Astrocyte (in vitro differentiated cells and primary cell): ENCODE data around the gene PAPPA2. TPM values are rescaled to one million over a fixed set of nuclear protein-coding genes. Genes with fewer than 3 reads are reported as not detected.

Source experiments
- DNase-seq: peaks from one replicate; pipeline ENCODE4 v3.0.0-alpha.2; 2010; ENCODE audit warnings: low read depth
- FAIRE-seq: peaks from 2 replicates; lab custom pipeline; 2011; peaks lifted over from hg19 to GRCh38; lab: Jason Lieb, UNC
- H2AFZ ChIP-seq: 2 replicates; pipeline ENCODE4 v1.6.0; 2012; ENCODE audit warnings: low read depth, low read length, inconsistent platforms
- H3K27ac ChIP-seq: 2 replicates; pipeline ENCODE4 v1.5.1; 2011; ENCODE audit warnings: low read depth, low read length, inconsistent platforms
- H3K27me3 ChIP-seq: 2 replicates; pipeline ENCODE4 v1.6.0; 2011; ENCODE audit warnings: low read length, inconsistent platforms; ENCODE audit not compliant: insufficient read depth
- H3K36me3 ChIP-seq: 2 replicates; pipeline ENCODE4 v1.5.1; 2011; ENCODE audit warnings: low read length, inconsistent platforms; ENCODE audit not compliant: insufficient read depth
- H3K4me1 ChIP-seq: 2 replicates; pipeline ENCODE4 v1.5.1; 2011; ENCODE audit warnings: low read length, inconsistent platforms; ENCODE audit not compliant: insufficient read depth
- H3K4me2 ChIP-seq: 2 replicates; pipeline ENCODE4 v1.6.0; 2012; ENCODE audit warnings: low read length, inconsistent platforms
- H3K4me3 ChIP-seq: 2 replicates; pipeline ENCODE4 v1.5.1; 2011; ENCODE audit warnings: low read depth, mild to moderate bottlenecking, low read length, inconsistent platforms; ENCODE audit not compliant: insufficient read depth
- H3K79me2 ChIP-seq: 2 replicates; pipeline ENCODE4 v1.6.0; 2012; ENCODE audit warnings: mild to moderate bottlenecking, low read length, inconsistent platforms; ENCODE audit not compliant: insufficient read depth
- H3K9ac ChIP-seq: 2 replicates; pipeline ENCODE4 v1.6.0; 2012; ENCODE audit warnings: mild to moderate bottlenecking, low read length, inconsistent platforms
- H3K9me3 ChIP-seq: 2 replicates; pipeline ENCODE4 v1.5.1; 2012; ENCODE audit warnings: low read depth, mild to moderate bottlenecking, low read length, inconsistent platforms; ENCODE audit not compliant: insufficient read depth
- H4K20me1 ChIP-seq: 2 replicates; pipeline ENCODE4 v1.6.0; 2012; ENCODE audit warnings: low read length, inconsistent platforms; ENCODE audit not compliant: insufficient read depth
- H3K27ac Mint-ChIP-seq: one replicate; pipeline ENCODE4 v1.8.0; 2021; ENCODE audit warnings: mild to moderate bottlenecking, mixed read lengths; ENCODE audit not compliant: unreplicated experiment
- H3K27me3 Mint-ChIP-seq: one replicate; pipeline ENCODE4 v1.8.0; 2021; ENCODE audit warnings: low read depth, mixed read lengths; ENCODE audit not compliant: unreplicated experiment
- H3K36me3 Mint-ChIP-seq: one replicate; pipeline ENCODE4 v1.8.0; 2021; ENCODE audit warnings: low read depth, mixed read lengths; ENCODE audit not compliant: unreplicated experiment
- H3K4me1 Mint-ChIP-seq: one replicate; pipeline ENCODE4 v1.8.0; 2021; ENCODE audit warnings: low read depth, mixed read lengths; ENCODE audit not compliant: unreplicated experiment
- H3K4me3 Mint-ChIP-seq: one replicate; pipeline ENCODE4 v1.8.0; 2021; ENCODE audit warnings: mild to moderate bottlenecking, moderate library complexity, mixed read lengths; ENCODE audit not compliant: unreplicated experiment
- H3K9me3 Mint-ChIP-seq: one replicate; pipeline ENCODE4 v1.8.0; 2021; ENCODE audit warnings: mild to moderate bottlenecking, mixed read lengths; ENCODE audit not compliant: unreplicated experiment
- EZH2 ChIP-seq: IDR thresholded peaks from 2 replicates; pipeline ENCODE4 v1.6.1; 2012; ENCODE audit warnings: mild to moderate bottlenecking, low read length, inconsistent platforms; ENCODE audit not compliant: insufficient read depth
- total RNA-seq: library from RNA; stranded (reverse); gene quantifications from 2 replicates; pipeline ENCODE4 v1.2.1, GENCODE V29; 2021
- TF ChIP-seq, protein P1 (sequence below): IDR thresholded peaks from 2 replicates; pipeline ENCODE4 v1.5.1; 2011; ENCODE audit warnings: low read depth, mild to moderate bottlenecking, inconsistent platforms, low read length, moderate library complexity; ENCODE audit not compliant: insufficient read depth

The PAPPA2 gene
- total RNA-seq, 1 donor from 2014 or later = 19.0 TPM

DNA sequence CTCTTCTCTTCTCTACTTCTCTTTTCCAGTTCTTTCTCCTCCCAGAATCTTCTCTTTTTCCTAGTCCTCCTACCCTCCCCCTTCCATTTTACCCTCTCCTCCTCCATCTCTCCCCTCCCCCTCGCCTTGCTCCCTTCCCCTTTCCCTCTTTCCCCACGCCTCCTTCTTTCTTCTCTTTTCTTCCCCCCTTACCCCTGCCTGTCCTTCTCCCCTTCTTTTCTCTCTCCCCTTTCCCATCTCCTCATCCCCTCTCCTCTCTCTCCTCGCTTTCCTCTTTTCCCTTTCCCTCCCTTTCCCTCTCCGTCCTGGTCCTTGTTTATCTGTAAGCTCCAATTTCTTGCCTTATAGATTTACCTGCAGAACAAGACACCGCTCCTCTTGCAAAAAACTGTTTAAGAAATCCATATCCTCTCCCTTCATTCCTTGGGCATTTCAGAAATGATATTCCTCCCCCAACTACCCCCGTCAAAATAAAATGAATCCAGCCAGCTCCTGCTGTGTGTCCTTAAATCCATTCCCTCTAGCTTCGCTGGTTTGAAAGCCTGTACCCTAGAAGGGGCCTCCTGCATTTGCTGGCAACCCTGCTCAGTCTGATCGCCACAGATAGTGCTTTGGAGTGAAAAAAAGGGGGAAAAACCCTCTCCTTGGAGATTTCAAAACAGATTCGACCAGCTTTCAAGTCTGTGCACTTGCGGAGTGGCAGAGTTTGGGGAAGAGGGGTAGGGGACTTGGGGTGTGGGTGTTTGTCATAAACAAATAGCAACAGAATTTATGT lies 89.4 kb downstream of the PAPPA2 start:
- peaks cover 5% of the 10 kb centered on the region for H3K36me3 Mint-ChIP-seq
- peaks cover 62% of the 10 kb centered on the region for H3K27me3 Mint-ChIP-seq
- H3K4me2 ChIP-seq = no peak overlapping the region

DNA sequence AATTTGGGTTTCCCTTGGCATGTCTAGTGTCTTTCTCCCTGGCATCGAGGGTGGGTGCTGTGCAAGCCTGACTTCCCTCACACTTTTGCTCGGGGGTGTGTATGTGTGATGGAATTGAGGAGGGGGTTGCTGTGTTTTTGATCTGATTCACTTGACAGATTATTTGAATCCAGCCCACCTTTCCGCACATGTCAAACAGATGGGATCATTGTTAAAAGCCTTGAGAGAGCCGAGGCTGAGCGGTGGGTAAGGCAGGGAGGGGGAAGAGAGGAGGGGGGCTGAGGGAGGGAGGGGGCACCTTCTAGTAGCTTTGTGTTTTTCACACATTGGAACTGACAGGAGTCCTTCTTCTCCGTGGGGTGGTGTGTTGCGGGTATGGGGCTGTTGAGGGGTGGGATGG lies 90.0 kb downstream of the PAPPA2 start:
- TF ChIP-seq EZH2 = no peak
- TF ChIP-seq, protein P1, sequence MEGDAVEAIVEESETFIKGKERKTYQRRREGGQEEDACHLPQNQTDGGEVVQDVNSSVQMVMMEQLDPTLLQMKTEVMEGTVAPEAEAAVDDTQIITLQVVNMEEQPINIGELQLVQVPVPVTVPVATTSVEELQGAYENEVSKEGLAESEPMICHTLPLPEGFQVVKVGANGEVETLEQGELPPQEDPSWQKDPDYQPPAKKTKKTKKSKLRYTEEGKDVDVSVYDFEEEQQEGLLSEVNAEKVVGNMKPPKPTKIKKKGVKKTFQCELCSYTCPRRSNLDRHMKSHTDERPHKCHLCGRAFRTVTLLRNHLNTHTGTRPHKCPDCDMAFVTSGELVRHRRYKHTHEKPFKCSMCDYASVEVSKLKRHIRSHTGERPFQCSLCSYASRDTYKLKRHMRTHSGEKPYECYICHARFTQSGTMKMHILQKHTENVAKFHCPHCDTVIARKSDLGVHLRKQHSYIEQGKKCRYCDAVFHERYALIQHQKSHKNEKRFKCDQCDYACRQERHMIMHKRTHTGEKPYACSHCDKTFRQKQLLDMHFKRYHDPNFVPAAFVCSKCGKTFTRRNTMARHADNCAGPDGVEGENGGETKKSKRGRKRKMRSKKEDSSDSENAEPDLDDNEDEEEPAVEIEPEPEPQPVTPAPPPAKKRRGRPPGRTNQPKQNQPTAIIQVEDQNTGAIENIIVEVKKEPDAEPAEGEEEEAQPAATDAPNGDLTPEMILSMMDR = no peak
- H3K4me1 Mint-ChIP-seq = peaks cover 4% of the 10 kb centered on the region
- Histone ChIP-seq H3K4me1 (no peaks in the 10 kb centered on the region), H2AFZ (no peak overlapping the region), H3K9me3 (no peaks in the 10 kb centered on the region), H4K20me1 (no peaks in the 10 kb centered on the region), H3K4me2 (no peak overlapping the region), H3K27me3 (peaks cover 5% of the 10 kb centered on the region), H3K27ac (no peak overlapping the region), H3K9ac (no peak overlapping the region), H3K36me3 (no peaks in the 10 kb centered on the region), H3K79me2 (no peaks in the 10 kb centered on the region), H3K4me3 (no peak overlapping the region)
- H3K4me3 Mint-ChIP-seq = no peak overlapping the region
- FAIRE-seq = no peak
- H3K27me3 Mint-ChIP-seq = peaks cover 67% of the 10 kb centered on the region
- peaks cover 5% of the 10 kb centered on the region for H3K36me3 Mint-ChIP-seq
- DNase-seq = no peak
- no peaks in the 10 kb centered on the region for H3K9me3 Mint-ChIP-seq
- no peak overlapping the region for H3K27ac Mint-ChIP-seq

More for the DNA sequence above, 89.4 kb downstream of the PAPPA2 start:
- H3K9me3 ChIP-seq = no peaks in the 10 kb centered on the region
- no peak for TF ChIP-seq EZH2
- TF ChIP-seq, protein P1 = no peak
- no peaks in the 10 kb centered on the region for H3K36me3 ChIP-seq
- Mint-ChIP-seq H3K4me3 (no peak overlapping the region), H3K27ac (no peak overlapping the region), H3K9me3 (no peaks in the 10 kb centered on the region), H3K4me1 (peaks cover 4% of the 10 kb centered on the region)
- FAIRE-seq (no peak), DNase-seq (no peak)
- H2AFZ ChIP-seq = no peak overlapping the region
- H3K4me3 ChIP-seq = no peak overlapping the region
- peaks cover 5% of the 10 kb centered on the region for H3K27me3 ChIP-seq
- H4K20me1 ChIP-seq = no peaks in the 10 kb centered on the region
- no peaks in the 10 kb centered on the region for H3K4me1 ChIP-seq
- H3K9ac ChIP-seq = no peak overlapping the region
- no peak overlapping the region for H3K27ac ChIP-seq
- no peaks in the 10 kb centered on the region for H3K79me2 ChIP-seq

DNA sequence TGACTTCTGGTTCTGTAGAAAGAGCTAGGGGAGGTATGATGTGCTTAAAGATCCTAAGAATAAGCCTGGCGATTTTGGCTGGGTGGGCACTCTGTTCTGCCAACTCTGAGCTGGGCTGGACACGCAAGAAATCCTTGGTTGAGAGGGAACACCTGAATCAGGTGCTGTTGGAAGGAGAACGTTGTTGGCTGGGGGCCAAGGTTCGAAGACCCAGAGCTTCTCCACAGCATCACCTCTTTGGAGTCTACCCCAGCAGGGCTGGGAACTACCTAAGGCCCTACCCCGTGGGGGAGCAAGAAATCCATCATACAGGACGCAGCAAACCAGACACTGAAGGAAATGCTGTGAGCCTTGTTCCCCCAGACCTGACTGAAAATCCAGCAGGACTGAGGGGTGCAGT lies 93.3 kb downstream of the PAPPA2 start:
- FAIRE-seq (no peak), DNase-seq (no peak)
- Histone ChIP-seq H2AFZ (no peak overlapping the region), H3K79me2 (no peaks in the 10 kb centered on the region), H3K27me3 (peaks cover 5% of the 10 kb centered on the region), H4K20me1 (no peaks in the 10 kb centered on the region), H3K4me2 (no peak overlapping the region), H3K9me3 (no peaks in the 10 kb centered on the region), H3K27ac (no peak overlapping the region), H3K4me1 (no peaks in the 10 kb centered on the region), H3K36me3 (no peaks in the 10 kb centered on the region), H3K4me3 (no peak overlapping the region), H3K9ac (no peak overlapping the region)
- peaks cover 15% of the 10 kb centered on the region for H3K4me1 Mint-ChIP-seq
- no peaks in the 10 kb centered on the region for H3K9me3 Mint-ChIP-seq
- no peak overlapping the region for H3K27ac Mint-ChIP-seq
- no peak for TF ChIP-seq EZH2
- TF ChIP-seq, protein P1 = no peak
- H3K4me3 Mint-ChIP-seq = no peak overlapping the region
- H3K36me3 Mint-ChIP-seq = peaks cover 5% of the 10 kb centered on the region
- peaks cover 73% of the 10 kb centered on the region for H3K27me3 Mint-ChIP-seq
